ENCODE results near the gene CDC42SE2.

- TF ChIP-seq CTCF (IDR thresholded peaks at IDR 0.05) (no peak), POLR2A (IDR thresholded peaks at IDR 0.05) (no peak)
Observed at GRCh38 chr5:131436081-131436480, 172.2 kb downstream of the CDC42SE2 start.

Measured in right lobe of liver (tissue), 4 donors.